H9 (cell line): ENCODE results near the gene EVPL. TPM values are rescaled to one million over a fixed set of nuclear protein-coding genes. Genes with fewer than 3 reads are reported as not detected.

Experiments
- DNase-seq: peaks from one replicate; pipeline ENCODE4 v3.0.0-alpha.2; 2017
- H2AFZ ChIP-seq: one replicate; pipeline ENCODE4 v1.6.1; 2013; ENCODE audit warnings: mild to moderate bottlenecking, low read length, control low read depth, moderate library complexity
- H2AK5ac ChIP-seq: 2 replicates; pipeline ENCODE4 v1.6.1; 2013; ENCODE audit warnings: low read length, control low read depth, mixed read lengths; ENCODE audit not compliant: insufficient read length
- H2BK120ac ChIP-seq: one replicate; pipeline ENCODE4 v1.6.1; 2013; ENCODE audit warnings: low read depth, mild to moderate bottlenecking, low read length, control low read depth, inconsistent platforms; ENCODE audit not compliant: poor library complexity, severe bottlenecking
- H2BK12ac ChIP-seq: 2 replicates; pipeline ENCODE4 v1.6.1; 2013; ENCODE audit warnings: low read length, control low read depth, mixed read lengths, low read depth; ENCODE audit not compliant: insufficient read length
- H2BK15ac ChIP-seq: 2 replicates; pipeline ENCODE4 v1.6.1; 2013; ENCODE audit warnings: low read depth, low read length, control low read depth
- H2BK20ac ChIP-seq: one replicate; pipeline ENCODE4 v1.6.1; 2013; ENCODE audit warnings: low read depth, mild to moderate bottlenecking, low read length, control low read depth, inconsistent platforms; ENCODE audit not compliant: poor library complexity, severe bottlenecking
- H2BK5ac ChIP-seq: 2 replicates; pipeline ENCODE4 v1.6.1; 2013; ENCODE audit warnings: low read length, control low read depth, mixed read lengths; ENCODE audit not compliant: insufficient read length
- H3K14ac ChIP-seq: 2 replicates; pipeline ENCODE4 v1.6.1; 2013; ENCODE audit warnings: low read length, control low read depth; ENCODE audit not compliant: insufficient read depth
- H3K18ac ChIP-seq: 2 replicates; pipeline ENCODE4 v1.6.1; 2013; ENCODE audit warnings: low read depth, mild to moderate bottlenecking, mixed read lengths, low read length, control low read depth; ENCODE audit not compliant: insufficient read length
- H3K23ac ChIP-seq: 2 replicates; pipeline ENCODE4 v1.6.1; 2013; ENCODE audit warnings: low read length, control low read depth, mixed read lengths, low read depth; ENCODE audit not compliant: insufficient read length
- H3K23me2 ChIP-seq: 2 replicates; pipeline ENCODE4 v1.6.1; 2013; ENCODE audit warnings: low read depth, mild to moderate bottlenecking, mixed read lengths, low read length, control low read depth; ENCODE audit not compliant: insufficient read length, poor library complexity, severe bottlenecking
- H3K27ac ChIP-seq: 2 replicates; pipeline ENCODE4 v1.5.1; 2013; ENCODE audit warnings: low read length, control low read depth, mixed read lengths, low read depth; ENCODE audit not compliant: insufficient read length
- H3K27me3 ChIP-seq: 2 replicates; pipeline ENCODE4 v1.6.1; 2013; ENCODE audit warnings: low read length, control low read depth, inconsistent platforms; ENCODE audit not compliant: insufficient read depth
- H3K4ac ChIP-seq: 2 replicates; pipeline ENCODE4 v1.6.1; 2013; ENCODE audit warnings: low read depth, mild to moderate bottlenecking, control low read depth, inconsistent platforms, low read length, moderate library complexity
- H3K4me1 ChIP-seq: 2 replicates; pipeline ENCODE4 v1.6.1; 2013; ENCODE audit warnings: low read length, control low read depth, inconsistent platforms; ENCODE audit not compliant: insufficient read depth
- H3K4me2 ChIP-seq: 2 replicates; pipeline ENCODE4 v1.6.1; 2013; ENCODE audit warnings: low read length, control low read depth, mixed read lengths; ENCODE audit not compliant: insufficient read length, insufficient read depth
- H3K56ac ChIP-seq: 2 replicates; pipeline ENCODE4 v1.6.1; 2013; ENCODE audit warnings: low read depth, mild to moderate bottlenecking, mixed read lengths, low read length, control low read depth; ENCODE audit not compliant: insufficient read length
- H3K79me1 ChIP-seq: 2 replicates; pipeline ENCODE4 v1.6.1; 2013; ENCODE audit warnings: low read depth, mild to moderate bottlenecking, moderate library complexity, low read length, control low read depth, inconsistent platforms; ENCODE audit not compliant: insufficient read depth, poor library complexity, severe bottlenecking
- H3K79me2 ChIP-seq: 2 replicates; pipeline ENCODE4 v1.6.1; 2013; ENCODE audit warnings: low read length, control low read depth, inconsistent platforms; ENCODE audit not compliant: insufficient read depth
- H3K9ac ChIP-seq: 2 replicates; pipeline ENCODE4 v1.6.1; 2013; ENCODE audit warnings: low read length, control low read depth, mixed read lengths; ENCODE audit not compliant: insufficient read length; ENCODE audit errors: extremely low read depth
- H3K9me3 ChIP-seq: one replicate; pipeline ENCODE4 v1.6.1; 2013; ENCODE audit warnings: low read depth, low read length, inconsistent platforms; ENCODE audit not compliant: control insufficient read depth
- H3T11ph ChIP-seq: one replicate; pipeline ENCODE4 v1.6.1; 2013; ENCODE audit warnings: mild to moderate bottlenecking, low read length, control low read depth, inconsistent platforms
- H4K20me1 ChIP-seq: one replicate; pipeline ENCODE4 v1.6.1; 2013; ENCODE audit not compliant: control insufficient read depth, insufficient read length, insufficient read depth
- H4K5ac ChIP-seq: 2 replicates; pipeline ENCODE4 v1.6.1; 2013; ENCODE audit warnings: low read depth, mild to moderate bottlenecking, mixed read lengths, low read length, control low read depth; ENCODE audit not compliant: insufficient read length
- H4K8ac ChIP-seq: replicated peaks from 2 replicates; pipeline ENCODE4 v1.6.1; 2013; ENCODE audit warnings: low read length, control low read depth, mixed read lengths, low read depth; ENCODE audit not compliant: insufficient read length
- H4K91ac ChIP-seq: 2 replicates; pipeline ENCODE4 v1.6.1; 2013; ENCODE audit warnings: low read depth, mild to moderate bottlenecking, moderate library complexity, mixed read lengths, low read length, control low read depth; ENCODE audit not compliant: insufficient read length
- H3K27ac Mint-ChIP-seq, 3 experiments: 2 replicates in 2 of 3; 3 replicates in 1 of 3; pipeline ENCODE4 v1.8.0; 2020 to 2021; ENCODE audit warnings: mixed read lengths in 3 of 3, mild to moderate bottlenecking in 1 of 3, moderate library complexity in 1 of 3
- H3K27me3 Mint-ChIP-seq: 2 replicates; pipeline ENCODE4 v1.8.0; 2021; ENCODE audit warnings: low read depth, mild to moderate bottlenecking, moderate library complexity, mixed read lengths
- H3K36me3 Mint-ChIP-seq, 3 experiments: 2 replicates in 2 of 3; 3 replicates in 1 of 3; pipeline ENCODE4 v1.8.0; 2020 to 2021; ENCODE audit warnings: low read depth in 3 of 3, mixed read lengths in 3 of 3; ENCODE audit not compliant: insufficient read depth in 1 of 3
- H3K4me1 Mint-ChIP-seq, 2 experiments: 2 replicates each; pipeline ENCODE4 v1.8.0; 2020; ENCODE audit warnings: mixed read lengths in 2 of 2
- H3K4me3 Mint-ChIP-seq, 2 experiments: 2 replicates in 1 of 2; 3 replicates in 1 of 2; pipeline ENCODE4 v1.8.0; 2020 to 2021; ENCODE audit warnings: mild to moderate bottlenecking in 2 of 2, mixed read lengths in 2 of 2, moderate library complexity in 1 of 2
- H3K9me3 Mint-ChIP-seq, 2 experiments: 2 replicates in 1 of 2; 3 replicates in 1 of 2; pipeline ENCODE4 v1.8.0; 2020; ENCODE audit warnings: mild to moderate bottlenecking in 2 of 2, mixed read lengths in 2 of 2, moderate library complexity in 1 of 2
- CTCF ChIP-seq: fragments of 200-600 bp; sonication (generic); conservative IDR thresholded peaks from 3 replicates; pipeline ENCODE4 v1.8.0; 2021; ENCODE audit warnings: antibody characterized with exemption, mild to moderate bottlenecking
- WGBS: extraction: QIAGEN DNeasy Blood & Tissue Kit; methylation state at CpG from one replicate; pipeline ENCODE4 v1.1.7; 2013; ENCODE audit warnings: missing lambda C conversion rate, low lambda C conversion rate, mixed read lengths; ENCODE audit not compliant: insufficient read length; ENCODE audit errors: extremely low coverage; 5-methylcytosine and 5-hydroxymethylcytosine counted together
- total RNA-seq: library from RNA; stranded (reverse); gene quantifications from 2 replicates; pipeline ENCODE4 v1.2.1, GENCODE V29; 2021

The EVPL gene
- total RNA-seq, 1 experiment from 2014 or later: 0.48 TPM

DNA sequence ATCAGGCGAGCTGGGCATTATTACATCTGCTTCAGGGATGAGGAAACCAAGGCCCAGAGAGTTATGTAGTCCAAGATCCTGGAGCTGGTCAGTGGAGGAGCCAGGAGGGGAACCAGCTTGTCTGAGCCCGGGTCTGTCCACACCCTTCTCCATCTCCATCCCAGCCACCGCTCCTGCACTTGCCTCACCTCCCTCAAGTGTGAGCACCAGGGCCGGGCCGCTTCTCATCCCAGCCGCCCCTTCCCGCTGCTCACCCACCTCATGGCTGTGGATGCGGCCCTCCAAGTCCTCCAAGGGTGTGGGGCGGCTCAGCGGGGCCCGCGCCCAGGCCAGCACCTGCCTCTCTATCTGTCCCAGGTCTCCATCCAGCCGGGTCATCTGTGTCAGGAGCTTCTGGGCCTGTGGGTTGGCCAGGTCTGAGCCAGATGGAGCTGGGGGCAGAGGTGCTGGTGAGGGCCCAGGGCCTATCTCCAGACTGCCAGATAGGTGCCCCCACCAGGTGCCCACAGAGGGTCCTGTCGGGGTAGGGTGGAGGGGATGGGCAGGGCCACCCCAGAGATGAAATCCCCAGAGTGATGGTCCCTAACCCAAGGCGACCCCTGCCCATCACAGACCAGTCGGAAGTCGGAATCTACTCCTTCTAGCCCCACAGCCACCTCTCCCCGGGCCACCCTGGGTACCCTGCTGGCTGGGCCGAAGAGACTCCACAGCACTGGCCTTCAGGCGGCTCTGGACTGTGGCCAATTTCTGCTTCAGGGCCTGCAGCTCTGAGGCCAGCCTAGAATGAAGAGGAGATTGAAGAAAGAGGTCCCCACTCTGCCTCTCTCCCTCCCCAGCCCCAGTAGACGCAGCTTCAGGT is 9.4 kb downstream of the EVPL start:
- Histone ChIP-seq H2BK15ac (no peak overlapping the region), H3K14ac (no peak overlapping the region), H3K27ac (no peak overlapping the region), H3K56ac (no peak overlapping the region), H3K27me3 (no peaks in the 10 kb centered on the region), H2BK120ac (no peak overlapping the region), H2AFZ (no peak overlapping the region), H3K79me2 (no peaks in the 10 kb centered on the region), H3K79me1 (no peaks in the 10 kb centered on the region), H2BK12ac (no peak overlapping the region), H2BK20ac (no peak overlapping the region), H4K91ac (no peak overlapping the region), H4K20me1 (no peaks in the 10 kb centered on the region), H3K4me2 (no peak overlapping the region), H3K9ac (no peak overlapping the region), H4K8ac (no peak overlapping the region), H2BK5ac (no peak overlapping the region), H4K5ac (no peak overlapping the region), H3K23ac (no peak overlapping the region), H3K4me1 (no peaks in the 10 kb centered on the region), H3T11ph (no peak overlapping the region), H3K18ac (no peak overlapping the region), H3K9me3 (no peaks in the 10 kb centered on the region), H3K4ac (no peak overlapping the region), H2AK5ac (no peak overlapping the region), H3K23me2 (no peaks in the 10 kb centered on the region)
- Mint-ChIP-seq H3K9me3 (no peaks in the 10 kb centered on the region), H3K4me1 (peaks cover 3 to 9% of the 10 kb centered on the region in 2 experiments), H3K27me3 (peaks cover 7% of the 10 kb centered on the region), H3K36me3 (no peaks in the 10 kb centered on the region; a peak in 1 of 7 replicates), H3K4me3 (no peak overlapping the region), H3K27ac (no peak overlapping the region)
- DNase-seq: no peak
- TF ChIP-seq CTCF: no peak
- no CpG with 5 or more reads among the region's 21 CpGs for WGBS
